Kidney (tissue), 14 donors: ENCODE measurements around the gene ALDH9A1. TPM values are rescaled to one million over a fixed set of nuclear protein-coding genes. Genes with fewer than 3 reads are reported as not detected.

Experiments used
- DNase-seq, 5 donors: peaks; one replicate each; pipeline ENCODE4 v3.0.0-alpha.2; 2013 to 2020
- FAIRE-seq: peaks from 2 replicates; lab custom pipeline; 2012; peaks lifted over from hg19 to GRCh38; lab: Jason Lieb, UNC
- H3K27ac ChIP-seq, 2 donors: one replicate each; pipeline ENCODE4 v1.7.0; 2013; ENCODE audit warnings: low read depth in 2 of 2, low read length in 2 of 2, inconsistent platforms in 1 of 2
- H3K27me3 ChIP-seq: one replicate; pipeline ENCODE4 v1.7.1; 2013; ENCODE audit warnings: low read length, inconsistent platforms; ENCODE audit not compliant: control insufficient read depth, insufficient read depth
- H3K36me3 ChIP-seq, 3 donors: one replicate each; pipeline versions ENCODE4 v1.7.0 to v1.7.1; 2013; ENCODE audit warnings: low read length in 3 of 3, control low read depth in 1 of 3, inconsistent platforms in 1 of 3; ENCODE audit not compliant: insufficient read depth in 3 of 3, control insufficient read depth in 2 of 3
- H3K4me1 ChIP-seq, 3 donors: one replicate each; pipeline versions ENCODE4 v1.7.0 to v1.7.1; 2013; ENCODE audit warnings: low read length in 3 of 3, inconsistent platforms in 1 of 3, low read depth in 1 of 3; ENCODE audit not compliant: control insufficient read depth in 2 of 3, insufficient read depth in 2 of 3
- H3K4me3 ChIP-seq, 3 donors: one replicate each; pipeline versions ENCODE4 v1.7.0 to v1.8.1; 2013; ENCODE audit warnings: low read length in 3 of 3, control low read depth in 1 of 3, inconsistent platforms in 1 of 3
- H3K9ac ChIP-seq, 3 donors: one replicate each; pipeline versions ENCODE4 v1.7.0 to v1.7.1; 2013; ENCODE audit warnings: low read length in 3 of 3, control low read depth in 1 of 3, inconsistent platforms in 1 of 3
- H3K9me3 ChIP-seq, 3 donors: one replicate each; pipeline versions ENCODE4 v1.7.0 to v1.7.1; 2013; ENCODE audit warnings: low read length in 3 of 3, control low read depth in 1 of 3, inconsistent platforms in 1 of 3; ENCODE audit not compliant: control insufficient read depth in 2 of 3, insufficient read depth in 1 of 3
- intact Hi-C: fragments of 100-400 bp; cut with DNase I; formaldehyde crosslinking; loops from one replicate; pipeline ENCODE4 v1.11.1; 2022
- polyA plus RNA-seq: library from polyadenylated mRNA; stranded (reverse); fragments of 350-450 nt; fragmentation: Illumina TruSeq; extraction: RNeasy Lipid Tissue Mini Kit (QIAGEN cat#74804); gene quantifications from one replicate; pipeline ENCODE4 v1.2.3, GENCODE V29; 2014; ENCODE audit warnings: low read depth, low replicate concordance; ENCODE audit not compliant: insufficient read depth
- total RNA-seq: library from RNA; stranded (reverse); fragmentation: NEBNext Ultra II Directional; extraction: Animal tissue kit (Norgen Biotek cat#: 25700); gene quantifications from one replicate; pipeline ENCODE4 v1.2.1, GENCODE V29; 2021
- TF ChIP-seq, protein P1 (sequence below): IDR thresholded peaks from 3 replicates; pipeline ENCODE4 v1.5.1; 2012; ENCODE audit warnings: mild to moderate bottlenecking, moderate library complexity, borderline replicate concordance; ENCODE audit not compliant: insufficient read depth; ENCODE audit errors: extremely low read depth
- donor health status: control.
- donor health status: control.
- donor health status: control.
- donor health status: control.
- donor health status: control.
- donor health status: DM: yes; HTN: yes; CAD: no.
- donor health status: Normal renal cell carcinoma (clear cell type).

ALDH9A1 gene
- total and polyA plus RNA-seq, 2 donors from 2014 or later, result 70.7 to 77.2 TPM

- Histone ChIP-seq H3K9me3 (no peaks in the 10 kb centered on the region), H3K4me3 (peak overlapping the region; percentile 94 to 99 (median 97)), H3K27me3 (no peaks in the 10 kb centered on the region), H3K27ac (peak overlapping the region in 1 of 2 donors; percentile 87), H3K9ac (peak overlapping the region in 2 of 3 donors; percentile 85 to 95), H3K4me1 (peaks cover 0 to 10% (median 0%) of the 10 kb centered on the region in 3 donors), H3K36me3 (no peaks in the 10 kb centered on the region)
- FAIRE-seq (no peak), DNase-seq (no peak)
- intact Hi-C loops, result no loop called here
- TF ChIP-seq, protein P1, sequence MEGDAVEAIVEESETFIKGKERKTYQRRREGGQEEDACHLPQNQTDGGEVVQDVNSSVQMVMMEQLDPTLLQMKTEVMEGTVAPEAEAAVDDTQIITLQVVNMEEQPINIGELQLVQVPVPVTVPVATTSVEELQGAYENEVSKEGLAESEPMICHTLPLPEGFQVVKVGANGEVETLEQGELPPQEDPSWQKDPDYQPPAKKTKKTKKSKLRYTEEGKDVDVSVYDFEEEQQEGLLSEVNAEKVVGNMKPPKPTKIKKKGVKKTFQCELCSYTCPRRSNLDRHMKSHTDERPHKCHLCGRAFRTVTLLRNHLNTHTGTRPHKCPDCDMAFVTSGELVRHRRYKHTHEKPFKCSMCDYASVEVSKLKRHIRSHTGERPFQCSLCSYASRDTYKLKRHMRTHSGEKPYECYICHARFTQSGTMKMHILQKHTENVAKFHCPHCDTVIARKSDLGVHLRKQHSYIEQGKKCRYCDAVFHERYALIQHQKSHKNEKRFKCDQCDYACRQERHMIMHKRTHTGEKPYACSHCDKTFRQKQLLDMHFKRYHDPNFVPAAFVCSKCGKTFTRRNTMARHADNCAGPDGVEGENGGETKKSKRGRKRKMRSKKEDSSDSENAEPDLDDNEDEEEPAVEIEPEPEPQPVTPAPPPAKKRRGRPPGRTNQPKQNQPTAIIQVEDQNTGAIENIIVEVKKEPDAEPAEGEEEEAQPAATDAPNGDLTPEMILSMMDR, result no peak
These were observed 876 bp downstream of the ALDH9A1 start for GRCh38 chr1:165697491-165697880.

GRCh38 chr1:165696625-165697100 is 1.7 kb downstream of the ALDH9A1 start:
- FAIRE-seq (no peak), DNase-seq (peak in 1 of 5 donors; percentile 37)
- H3K9ac ChIP-seq, result peak overlapping the region in 1 of 3 donors; percentile 48
- no peaks in the 10 kb centered on the region for H3K9me3 ChIP-seq
- TF ChIP-seq, protein P1, result no peak
- intact Hi-C loops, result no loop called here
- H3K4me3 ChIP-seq, result peak overlapping the region in 2 of 3 donors; percentile 94 to 99
- no peak overlapping the region for H3K27ac ChIP-seq
- H3K36me3 ChIP-seq, result no peaks in the 10 kb centered on the region
- H3K4me1 ChIP-seq, result peaks cover 0 to 10% (median 0%) of the 10 kb centered on the region in 3 donors
- no peaks in the 10 kb centered on the region for H3K27me3 ChIP-seq

- intact Hi-C loops, result no loop called here
- FAIRE-seq (no peak), DNase-seq (no peak)
- H3K4me3 ChIP-seq, result no peak overlapping the region
- H3K36me3 ChIP-seq, result no peaks in the 10 kb centered on the region
- H3K9ac ChIP-seq, result no peak overlapping the region
- H3K9me3 ChIP-seq, result no peaks in the 10 kb centered on the region
- H3K4me1 ChIP-seq, result peaks cover 0 to 10% (median 0%) of the 10 kb centered on the region in 3 donors
- no peaks in the 10 kb centered on the region for H3K27me3 ChIP-seq
- TF ChIP-seq, protein P1, result no peak
- no peak overlapping the region for H3K27ac ChIP-seq
These were observed 3.3 kb downstream of the ALDH9A1 start for GRCh38 chr1:165695031-165695430.

DNA sequence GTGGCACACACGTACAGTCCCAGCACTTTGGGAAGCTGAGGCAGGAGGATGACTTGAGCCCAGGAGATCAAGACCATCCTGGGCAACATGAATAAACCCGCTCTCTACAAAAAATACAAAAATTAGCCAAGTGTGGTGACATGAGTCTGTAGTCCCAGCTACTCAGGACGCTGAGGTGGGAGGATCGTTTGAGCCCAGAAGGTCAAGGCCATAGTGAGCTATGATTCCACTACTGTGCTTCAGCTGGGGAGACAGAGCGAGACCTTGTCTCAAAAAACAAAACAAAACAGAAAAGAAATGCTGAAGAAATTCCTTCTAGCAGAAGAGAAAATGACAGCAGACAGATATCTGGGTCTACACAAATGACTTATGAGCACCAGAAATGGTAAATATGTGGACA is 10.3 kb downstream of the ALDH9A1 start:
- H3K4me3 ChIP-seq, result no peak overlapping the region
- no peaks in the 10 kb centered on the region for H3K27me3 ChIP-seq
- FAIRE-seq (no peak), DNase-seq (peak in 1 of 5 donors; percentile 24)
- intact Hi-C loops, result no loop called here
- H3K36me3 ChIP-seq, result peaks cover 0 to 6% (median 2%) of the 10 kb centered on the region in 3 donors
- H3K27ac ChIP-seq, result no peak overlapping the region
- no peaks in the 10 kb centered on the region for H3K9me3 ChIP-seq
- H3K9ac ChIP-seq, result no peak overlapping the region
- H3K4me1 ChIP-seq, result no peaks in the 10 kb centered on the region
- TF ChIP-seq, protein P1, result no peak
